ENCODE data around the gene SLBP.

DNA sequence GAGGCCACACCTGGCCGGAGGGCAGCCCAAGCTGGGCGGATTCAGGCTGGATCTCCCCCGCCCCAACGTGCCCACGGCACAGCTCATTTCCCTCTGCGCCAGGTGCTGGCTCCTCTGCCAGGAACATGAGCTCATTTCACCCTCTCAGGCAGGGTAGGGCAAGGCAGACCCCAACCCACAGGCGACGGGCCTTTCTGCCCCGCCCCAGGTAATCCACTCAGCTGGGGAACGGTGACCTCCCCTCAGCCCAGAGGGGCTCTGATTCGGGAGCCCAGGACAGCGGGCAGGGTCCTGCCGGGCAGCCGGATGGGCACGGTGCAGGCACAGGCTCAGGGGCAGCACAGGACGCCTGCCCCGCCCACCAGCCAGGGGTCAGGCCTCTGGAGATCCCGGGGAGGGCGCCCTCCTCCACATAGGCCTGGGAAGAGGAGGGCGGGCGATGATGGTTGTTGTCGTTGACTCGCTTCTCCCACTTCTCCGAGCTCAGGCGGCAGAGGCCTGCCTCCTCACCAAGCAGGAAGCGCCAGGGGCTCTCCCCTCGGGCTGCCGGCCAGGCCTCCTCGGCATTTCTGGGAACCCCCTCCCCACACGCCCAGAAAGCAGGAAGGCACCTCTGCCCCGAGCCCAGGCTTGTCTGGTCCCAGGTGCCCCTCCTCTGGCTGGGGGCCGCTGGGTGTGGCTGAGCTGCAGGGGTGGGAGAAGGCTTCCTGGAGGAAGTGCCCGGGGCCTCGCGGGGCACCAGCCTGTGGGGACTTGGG, 40.3 kb upstream of the SLBP start:
- TF ChIP-seq, protein P1, sequence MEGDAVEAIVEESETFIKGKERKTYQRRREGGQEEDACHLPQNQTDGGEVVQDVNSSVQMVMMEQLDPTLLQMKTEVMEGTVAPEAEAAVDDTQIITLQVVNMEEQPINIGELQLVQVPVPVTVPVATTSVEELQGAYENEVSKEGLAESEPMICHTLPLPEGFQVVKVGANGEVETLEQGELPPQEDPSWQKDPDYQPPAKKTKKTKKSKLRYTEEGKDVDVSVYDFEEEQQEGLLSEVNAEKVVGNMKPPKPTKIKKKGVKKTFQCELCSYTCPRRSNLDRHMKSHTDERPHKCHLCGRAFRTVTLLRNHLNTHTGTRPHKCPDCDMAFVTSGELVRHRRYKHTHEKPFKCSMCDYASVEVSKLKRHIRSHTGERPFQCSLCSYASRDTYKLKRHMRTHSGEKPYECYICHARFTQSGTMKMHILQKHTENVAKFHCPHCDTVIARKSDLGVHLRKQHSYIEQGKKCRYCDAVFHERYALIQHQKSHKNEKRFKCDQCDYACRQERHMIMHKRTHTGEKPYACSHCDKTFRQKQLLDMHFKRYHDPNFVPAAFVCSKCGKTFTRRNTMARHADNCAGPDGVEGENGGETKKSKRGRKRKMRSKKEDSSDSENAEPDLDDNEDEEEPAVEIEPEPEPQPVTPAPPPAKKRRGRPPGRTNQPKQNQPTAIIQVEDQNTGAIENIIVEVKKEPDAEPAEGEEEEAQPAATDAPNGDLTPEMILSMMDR (conservative IDR thresholded peaks at IDR 0.05) = no peak
- TF ChIP-seq EZH2 (IDR thresholded peaks at IDR 0.05; ENCODE audit: low read depth) = no peak

All from PC-9 (cell line).